ENCODE results near the gene TUBGCP4. TPM values are rescaled to one million over a fixed set of nuclear protein-coding genes. Genes with fewer than 3 reads are reported as not detected.

Gene TUBGCP4
- total RNA-seq, 1 donor from 2014 or later = 13.4 TPM

- Histone ChIP-seq H3K27me3 (no peaks in the 10 kb centered on the region), H3K4me3 (no peak overlapping the region), H3K27ac (no peak overlapping the region), H3K36me3 (peaks cover 65 to 89% of the 10 kb centered on the region in 2 donors), H3K9me3 (peaks cover 38 to 51% of the 10 kb centered on the region in 2 donors), H3K4me1 (no peaks in the 10 kb centered on the region)
- intact Hi-C loops (cut with DNase I) = no loop called here
- no peak for TF ChIP-seq CTCF (IDR thresholded peaks at IDR 0.05)
- no peak for DNase-seq (ENCODE audit: low spot score in 2 of 2)
Observed at GRCh38 chr15:43361313-43361903, 9.5 kb upstream of the TUBGCP4 start.

- peak overlapping the region; percentile 83 to 92 for H3K4me3 ChIP-seq
- peaks cover 0 to 11% of the 10 kb centered on the region in 2 donors for H3K4me1 ChIP-seq
- no peaks in the 10 kb centered on the region for H3K27me3 ChIP-seq
- no peaks in the 10 kb centered on the region for H3K9me3 ChIP-seq
- intact Hi-C loops (cut with DNase I) = loop anchor here (2.0 kb wide), 1 partner anchor 40 kb away; the partner anchor contains the start of gene LCMT2
- peak in 1 of 2 donors; percentile 63 for DNase-seq (ENCODE audit: low spot score in 2 of 2)
- H3K36me3 ChIP-seq = peaks cover 17 to 19% of the 10 kb centered on the region in 2 donors
- TF ChIP-seq CTCF (IDR thresholded peaks at IDR 0.05) = no peak
- peak overlapping the region; percentile 44 to 62 for H3K27ac ChIP-seq
Observed at GRCh38 chr15:43370310-43370974, 459 bp upstream of the TUBGCP4 start.

GRCh38 chr15:43376017-43376705 is 5.3 kb downstream of the TUBGCP4 start:
- intact Hi-C loops (cut with DNase I) = no loop called here
- Histone ChIP-seq H3K9me3 (no peaks in the 10 kb centered on the region), H3K27me3 (no peaks in the 10 kb centered on the region), H3K36me3 (peaks cover 6 to 17% of the 10 kb centered on the region in 2 donors), H3K4me3 (no peak overlapping the region), H3K27ac (no peak overlapping the region), H3K4me1 (peaks cover 0 to 3% of the 10 kb centered on the region in 2 donors)
- TF ChIP-seq CTCF (IDR thresholded peaks at IDR 0.05) = peak in 2 of 3 experiments; percentile 50 to 55
- no peak for DNase-seq (ENCODE audit: low spot score in 2 of 2)

GRCh38 chr15:43378601-43379000 is 7.7 kb downstream of the TUBGCP4 start:
- H3K27ac ChIP-seq = no peak overlapping the region
- DNase-seq (ENCODE audit: low spot score in 2 of 2) = no peak
- intact Hi-C loops (cut with DNase I) = no loop called here
- no peak overlapping the region for H3K4me3 ChIP-seq
- no peaks in the 10 kb centered on the region for H3K27me3 ChIP-seq
- no peaks in the 10 kb centered on the region for H3K4me1 ChIP-seq
- TF ChIP-seq CTCF (IDR thresholded peaks at IDR 0.05) = no peak
- H3K9me3 ChIP-seq = no peaks in the 10 kb centered on the region
- peaks cover 6 to 34% of the 10 kb centered on the region in 2 donors for H3K36me3 ChIP-seq

GRCh38 chr15:43382310-43382709 is 11.4 kb downstream of the TUBGCP4 start:
- no peaks in the 10 kb centered on the region for H3K27me3 ChIP-seq
- DNase-seq (ENCODE audit: low spot score in 2 of 2) = no peak
- no peak overlapping the region for H3K27ac ChIP-seq
- intact Hi-C loops (cut with DNase I) = no loop called here
- H3K9me3 ChIP-seq = no peaks in the 10 kb centered on the region
- no peak overlapping the region for H3K4me3 ChIP-seq
- TF ChIP-seq CTCF (IDR thresholded peaks at IDR 0.05) = no peak
- no peaks in the 10 kb centered on the region for H3K4me1 ChIP-seq
- H3K36me3 ChIP-seq = peaks cover 30 to 61% of the 10 kb centered on the region in 2 donors
